Activated T-cell treated with anti-CD3 and anti-CD28 coated beads, Interleukin-2, amount 50 U/mL, for 72 hours (primary cell): ENCODE data around the gene SIPA1L3. TPM values are rescaled to one million over a fixed set of nuclear protein-coding genes. Genes with fewer than 3 reads are reported as not detected.

Source experiments
- ATAC-seq, 2 donors: fragments of 150-1000 bp; cut with Tn5 transposase; replicated peaks in 1 of 2; 2 replicates each; pipeline ENCODE4 v1.10.0; 2021; ENCODE audit warnings: moderate library complexity in 2 of 2, mild to moderate bottlenecking in 1 of 2
- DNase-seq, 2 donors: peaks; one replicate each; pipeline ENCODE4 v3.0.0; 2021 to 2022; ENCODE audit warnings: mixed read lengths in 1 of 2
- H3K27ac Mint-ChIP-seq: one replicate; pipeline ENCODE4 v1.8.0; 2022; ENCODE audit warnings: mild to moderate bottlenecking, moderate library complexity, mixed read lengths
- H3K27me3 Mint-ChIP-seq: one replicate; pipeline ENCODE4 v1.8.0; 2022; ENCODE audit warnings: low read depth, mixed read lengths
- H3K36me3 Mint-ChIP-seq, 2 donors: one replicate each; pipeline ENCODE4 v1.8.0; 2022; ENCODE audit warnings: mixed read lengths in 2 of 2, mild to moderate bottlenecking in 1 of 2; ENCODE audit not compliant: insufficient read depth in 2 of 2
- H3K4me1 Mint-ChIP-seq: one replicate; pipeline ENCODE4 v1.8.0; 2022; ENCODE audit warnings: low read depth, mixed read lengths
- H3K4me3 Mint-ChIP-seq, 2 donors: one replicate each; pipeline ENCODE4 v1.8.0; 2022; ENCODE audit warnings: mild to moderate bottlenecking in 2 of 2, mixed read lengths in 2 of 2, moderate library complexity in 2 of 2
- H3K9me3 Mint-ChIP-seq, 2 donors: one replicate each; pipeline ENCODE4 v1.8.0; 2022; ENCODE audit warnings: mixed read lengths in 2 of 2
- total RNA-seq, 2 donors: library from RNA; stranded (reverse); gene quantifications; one replicate each; pipeline ENCODE4 v1.2.3, GENCODE V29; 2022

Gene SIPA1L3
- total RNA-seq, 2 donors from 2014 or later = 12.8 TPM

DNA sequence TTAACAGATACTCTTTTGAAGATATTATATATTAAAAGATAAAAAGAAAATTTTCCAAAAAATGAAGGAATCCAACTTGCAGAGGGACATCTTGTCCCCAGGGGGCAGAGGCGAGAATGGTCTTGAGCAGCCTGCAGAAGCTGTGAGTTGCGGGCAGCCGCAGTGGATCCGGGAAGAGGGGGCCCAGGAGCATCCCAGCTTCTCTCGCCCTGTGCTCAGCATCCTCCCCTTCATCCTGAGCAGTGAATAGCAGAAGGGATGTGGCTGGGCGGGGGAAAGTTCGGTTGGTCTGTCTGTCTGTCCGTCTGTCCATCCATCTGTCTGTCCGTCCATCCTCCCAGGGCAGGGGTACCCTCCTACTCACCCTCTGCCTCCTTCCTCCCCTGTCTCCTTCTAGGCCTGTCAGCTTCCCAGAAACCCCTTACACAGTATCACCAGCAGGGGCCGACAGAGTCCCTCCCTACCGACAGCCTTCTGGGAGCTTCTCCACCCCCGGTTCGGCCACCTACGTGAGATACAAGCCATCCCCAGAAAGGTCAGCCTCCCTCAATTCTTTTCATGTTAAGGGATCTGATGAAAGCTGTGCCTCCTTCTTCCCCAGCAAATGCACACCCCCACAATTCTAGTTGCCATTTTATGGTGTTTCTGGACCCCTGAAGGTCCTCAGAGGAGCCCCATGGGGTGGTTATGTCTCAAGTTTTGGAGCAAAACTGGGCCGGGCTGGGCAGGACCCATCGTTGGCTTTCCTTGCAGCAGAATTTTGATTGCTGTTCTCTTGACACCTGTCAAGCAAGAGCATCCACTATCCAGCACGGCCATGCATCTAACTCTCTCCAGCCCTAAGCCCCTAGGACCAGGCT lies 235.4 kb downstream of the SIPA1L3 start:
- Mint-ChIP-seq H3K27me3 (no peaks in the 10 kb centered on the region), H3K36me3 (no peaks in the 10 kb centered on the region), H3K4me1 (peaks cover 5% of the 10 kb centered on the region), H3K9me3 (no peaks in the 10 kb centered on the region), H3K4me3 (no peak overlapping the region), H3K27ac (no peak overlapping the region)
- peak; percentile 60 to 71 for ATAC-seq
- peak; percentile 54 to 63 for DNase-seq

DNA sequence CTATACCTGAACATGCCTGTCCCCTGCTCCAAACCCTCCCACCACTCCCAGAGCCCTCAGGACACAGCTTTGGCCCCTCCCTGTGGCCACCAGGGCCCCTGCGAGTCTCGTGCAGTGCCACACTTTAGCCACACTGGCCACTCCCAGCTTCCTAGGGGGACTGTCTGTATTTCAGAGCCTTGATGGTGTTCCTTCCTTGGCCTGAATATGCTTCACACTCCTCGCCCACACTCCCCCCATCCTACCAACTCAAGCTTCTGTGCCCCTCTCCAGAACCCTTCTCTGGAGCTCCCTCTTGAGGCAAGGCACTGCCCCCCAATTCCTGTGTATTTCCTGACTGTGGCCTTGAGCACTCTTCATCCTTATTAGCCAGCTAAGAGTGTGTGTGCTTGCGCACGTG lies 236.8 kb downstream of the SIPA1L3 start:
- H3K36me3 Mint-ChIP-seq = no peaks in the 10 kb centered on the region

DNA sequence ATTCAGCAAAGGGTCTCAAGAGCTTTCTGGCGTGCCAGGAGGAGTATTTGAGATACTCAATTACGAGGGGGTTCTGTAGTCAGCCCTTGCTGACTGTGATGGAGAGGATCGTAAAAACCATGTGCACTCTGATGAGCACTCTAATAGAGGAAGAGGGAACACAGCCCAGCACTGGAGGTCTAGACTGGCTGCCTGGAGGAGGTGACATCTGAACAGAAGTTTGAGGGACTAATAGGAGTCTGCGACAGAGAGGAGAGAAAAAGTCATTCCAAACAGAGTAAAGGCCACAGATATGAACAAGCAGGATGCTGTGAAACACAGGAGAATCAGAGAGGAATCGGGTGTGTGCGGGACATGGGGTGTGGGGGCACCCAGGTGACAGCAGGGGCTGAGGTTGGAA lies 237.7 kb downstream of the SIPA1L3 start:
- H3K4me3 Mint-ChIP-seq = no peak overlapping the region

More for the DNA sequence above, 236.8 kb downstream of the SIPA1L3 start:
- Mint-ChIP-seq H3K4me1 (peaks cover 5% of the 10 kb centered on the region), H3K27me3 (no peaks in the 10 kb centered on the region), H3K9me3 (no peaks in the 10 kb centered on the region), H3K4me3 (no peak overlapping the region), H3K27ac (no peak overlapping the region)
- DNase-seq = no peak
- ATAC-seq = no peak

DNA sequence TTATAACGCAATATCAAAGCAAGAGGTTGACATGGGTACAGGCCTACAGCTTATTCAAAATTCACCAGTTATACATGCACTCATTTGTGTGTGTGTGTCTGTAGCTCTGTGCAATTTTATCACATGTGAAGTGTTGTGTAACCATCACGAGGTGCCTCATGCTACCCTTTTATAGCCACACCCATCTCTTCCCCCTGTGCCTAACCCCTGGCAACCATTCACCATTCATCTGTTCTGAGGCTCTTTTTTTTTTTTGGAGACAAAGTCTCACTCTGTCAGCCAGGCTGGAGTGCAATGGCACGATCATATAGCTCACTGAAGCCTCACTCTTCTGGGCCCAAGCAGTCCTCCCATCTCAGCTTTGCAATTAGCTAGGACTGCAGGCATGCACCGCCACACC lies 238.6 kb downstream of the SIPA1L3 start:
- DNase-seq (no peak), ATAC-seq (no peak)
- no peaks in the 10 kb centered on the region for H3K27me3 Mint-ChIP-seq
- H3K27ac Mint-ChIP-seq = no peak overlapping the region
- no peaks in the 10 kb centered on the region for H3K9me3 Mint-ChIP-seq
- no peaks in the 10 kb centered on the region for H3K36me3 Mint-ChIP-seq
- H3K4me3 Mint-ChIP-seq = no peak overlapping the region
- peaks cover 5% of the 10 kb centered on the region for H3K4me1 Mint-ChIP-seq

More for the DNA sequence above, 237.7 kb downstream of the SIPA1L3 start:
- no peaks in the 10 kb centered on the region for H3K36me3 Mint-ChIP-seq
- H3K9me3 Mint-ChIP-seq = no peaks in the 10 kb centered on the region
- no peak overlapping the region for H3K27ac Mint-ChIP-seq
- peaks cover 5% of the 10 kb centered on the region for H3K4me1 Mint-ChIP-seq
- DNase-seq = no peak
- H3K27me3 Mint-ChIP-seq = no peaks in the 10 kb centered on the region
- no peak for ATAC-seq

DNA sequence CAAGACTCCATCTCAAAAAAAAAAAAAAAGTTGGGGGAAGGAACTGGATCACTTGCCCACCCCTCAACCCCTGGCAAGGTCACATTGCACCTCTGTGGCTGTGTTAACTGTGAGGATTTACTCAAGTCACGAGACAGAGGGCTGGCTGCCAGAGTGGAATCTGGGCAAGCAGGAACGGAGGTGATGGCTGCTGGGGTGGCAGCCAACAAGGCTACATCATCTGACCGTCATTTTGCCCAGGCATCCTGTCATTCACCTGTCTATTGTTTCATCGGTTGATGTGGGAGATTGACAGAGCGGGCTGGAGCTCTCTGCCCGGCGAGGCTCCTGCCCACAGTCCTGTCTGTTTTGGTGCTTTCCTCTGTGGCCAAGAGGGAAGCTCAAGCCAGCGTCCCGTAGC lies 241.3 kb downstream of the SIPA1L3 start:
- peaks cover 5% of the 10 kb centered on the region for H3K4me1 Mint-ChIP-seq
- no peaks in the 10 kb centered on the region for H3K9me3 Mint-ChIP-seq
- no peak overlapping the region for H3K4me3 Mint-ChIP-seq
- ATAC-seq = no peak
- DNase-seq = no peak
- H3K36me3 Mint-ChIP-seq = no peaks in the 10 kb centered on the region
- no peaks in the 10 kb centered on the region for H3K27me3 Mint-ChIP-seq
- H3K27ac Mint-ChIP-seq = no peak overlapping the region

DNA sequence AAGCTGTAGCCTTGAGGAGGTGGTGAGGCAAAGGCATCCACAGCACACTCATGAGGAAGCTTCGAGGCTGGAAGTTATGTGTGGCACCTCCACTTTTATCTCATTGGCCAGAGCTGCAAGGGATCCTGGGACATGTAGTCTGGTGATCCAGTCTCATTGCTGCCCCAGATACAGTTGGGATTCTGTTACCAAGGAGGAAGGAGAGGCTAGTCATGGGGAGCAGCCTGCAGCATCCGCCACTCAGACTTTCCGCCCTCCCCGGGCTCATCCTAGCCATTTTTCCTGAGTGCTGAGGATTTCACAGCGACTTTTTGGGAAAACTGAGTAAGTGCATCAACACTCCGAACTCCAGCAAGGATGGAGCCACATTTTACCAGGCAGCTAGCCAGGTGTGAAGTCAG lies 242.7 kb downstream of the SIPA1L3 start:
- Mint-ChIP-seq H3K36me3 (no peaks in the 10 kb centered on the region), H3K9me3 (no peaks in the 10 kb centered on the region), H3K4me3 (no peak overlapping the region), H3K4me1 (no peaks in the 10 kb centered on the region), H3K27ac (no peak overlapping the region), H3K27me3 (no peaks in the 10 kb centered on the region)
- ATAC-seq (no peak), DNase-seq (no peak)

DNA sequence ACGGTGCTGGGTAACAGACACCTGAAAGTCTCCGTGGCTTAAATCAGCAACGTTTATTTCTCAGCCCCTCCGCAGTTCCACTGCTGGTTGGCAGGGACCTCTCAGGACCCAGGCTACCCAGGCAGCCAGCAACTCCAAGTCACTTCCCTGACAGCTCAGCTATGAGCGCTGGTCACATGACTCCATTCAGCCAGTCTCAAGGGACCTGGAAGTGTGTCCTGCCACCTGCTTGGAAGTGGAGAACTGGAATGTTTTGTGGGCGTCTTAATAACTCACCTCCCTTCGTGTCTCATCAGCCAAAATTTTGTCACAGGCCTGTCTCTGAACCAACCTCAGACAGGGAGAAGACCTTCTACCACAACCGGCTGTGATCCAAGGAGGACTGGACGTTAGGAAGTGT lies 244.2 kb downstream of the SIPA1L3 start:
- H3K9me3 Mint-ChIP-seq = no peaks in the 10 kb centered on the region
- ATAC-seq (no peak), DNase-seq (no peak)
- H3K36me3 Mint-ChIP-seq = no peaks in the 10 kb centered on the region
- H3K27ac Mint-ChIP-seq = no peak overlapping the region
- H3K27me3 Mint-ChIP-seq = no peaks in the 10 kb centered on the region
- no peak overlapping the region for H3K4me3 Mint-ChIP-seq
- no peaks in the 10 kb centered on the region for H3K4me1 Mint-ChIP-seq

DNA sequence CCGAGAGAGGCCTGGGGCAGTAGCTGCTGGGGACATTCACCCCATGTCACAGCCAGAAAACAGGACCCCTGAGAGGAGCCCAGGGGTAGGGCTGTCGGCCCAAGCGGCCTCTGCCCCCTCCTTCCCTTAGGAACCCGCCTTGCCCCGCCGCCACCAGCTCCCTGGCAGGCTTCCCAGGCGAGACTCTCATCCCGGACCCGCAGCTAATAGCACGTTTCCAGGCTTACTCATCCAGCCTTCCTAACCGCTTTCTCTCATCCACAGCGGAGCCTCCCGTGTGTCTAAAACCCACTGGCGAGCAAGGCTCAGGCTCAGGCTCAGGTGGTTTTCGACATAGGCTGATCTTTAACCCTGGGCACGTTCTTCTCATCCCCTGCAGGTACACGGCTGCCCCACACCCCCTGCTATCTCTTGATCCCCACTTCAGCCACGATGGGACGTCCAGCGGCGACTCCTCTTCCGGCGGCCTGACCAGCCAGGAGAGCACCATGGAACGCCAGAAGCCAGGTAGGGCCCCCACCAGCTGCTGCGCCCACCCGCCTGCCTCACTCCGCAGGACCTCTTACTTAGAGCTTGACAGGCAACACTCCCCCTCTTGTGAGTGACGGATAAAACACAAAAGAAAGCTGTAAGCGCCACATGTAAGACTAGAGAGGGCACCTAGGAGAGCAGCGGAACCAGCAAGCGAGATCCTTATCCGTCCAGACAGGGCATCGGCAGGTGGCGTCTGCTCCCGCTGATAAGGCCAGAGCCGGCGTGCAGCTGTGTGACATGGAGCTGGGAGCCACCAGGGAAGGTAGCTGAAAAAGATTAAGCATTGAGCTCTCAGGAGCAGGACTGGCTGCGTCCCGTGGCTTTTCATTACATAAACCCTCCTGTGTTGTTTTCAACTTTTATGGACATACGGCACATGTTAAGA lies 245.7 kb downstream of the SIPA1L3 start:
- DNase-seq = no peak
- Mint-ChIP-seq H3K27ac (no peak overlapping the region), H3K27me3 (no peaks in the 10 kb centered on the region), H3K36me3 (no peaks in the 10 kb centered on the region), H3K4me1 (no peaks in the 10 kb centered on the region), H3K9me3 (no peaks in the 10 kb centered on the region), H3K4me3 (no peak overlapping the region)
- no peak for ATAC-seq

DNA sequence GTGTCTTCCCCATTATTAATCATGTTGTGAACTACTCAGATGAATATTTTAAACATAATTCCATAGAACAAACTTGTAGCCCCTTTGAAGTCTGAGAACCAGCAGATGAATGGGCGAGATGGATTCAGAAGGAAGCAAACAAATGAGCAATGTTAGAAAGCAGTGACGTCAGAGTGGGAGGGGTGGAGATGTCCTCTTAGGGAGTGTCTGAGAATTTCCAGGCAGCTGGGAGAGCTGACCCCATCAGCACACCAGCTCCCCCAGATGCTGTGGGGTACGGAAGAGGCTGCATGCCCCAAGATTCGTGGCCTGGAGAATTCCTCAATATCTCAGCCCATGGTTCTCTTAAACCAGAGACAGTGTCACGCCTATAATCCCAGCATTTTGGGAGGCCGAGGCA lies 248.4 kb downstream of the SIPA1L3 start:
- DNase-seq (no peak), ATAC-seq (no peak)
- H3K36me3 Mint-ChIP-seq = no peaks in the 10 kb centered on the region
- no peaks in the 10 kb centered on the region for H3K9me3 Mint-ChIP-seq
- no peak overlapping the region for H3K27ac Mint-ChIP-seq
- H3K4me1 Mint-ChIP-seq = no peaks in the 10 kb centered on the region
- H3K4me3 Mint-ChIP-seq = no peak overlapping the region
- no peaks in the 10 kb centered on the region for H3K27me3 Mint-ChIP-seq

DNA sequence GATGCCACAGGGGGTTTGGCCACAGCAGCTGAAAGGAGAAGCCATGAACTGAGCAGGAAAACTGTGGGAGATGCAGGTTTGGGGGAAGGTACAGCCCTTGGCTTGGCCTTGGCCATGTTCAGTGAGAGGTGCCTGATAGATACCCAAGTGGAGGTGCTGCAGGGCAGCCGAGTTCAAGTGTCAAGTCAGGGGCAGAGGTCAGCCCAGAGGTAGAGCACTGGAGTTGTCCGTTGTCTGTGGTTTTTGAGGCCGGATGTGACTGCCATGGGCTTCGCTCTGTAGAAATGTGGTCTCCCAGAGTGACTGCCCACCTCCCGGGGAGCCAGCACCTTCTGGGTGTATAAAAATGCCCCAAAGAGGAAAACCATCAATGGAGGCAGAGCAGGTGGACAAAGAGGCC lies 251.7 kb downstream of the SIPA1L3 start:
- ATAC-seq = no peak
- no peak overlapping the region for H3K4me3 Mint-ChIP-seq
- H3K9me3 Mint-ChIP-seq = peaks cover 0 to 2% of the 10 kb centered on the region in 2 donors
- no peak overlapping the region for H3K27ac Mint-ChIP-seq
- no peaks in the 10 kb centered on the region for H3K27me3 Mint-ChIP-seq
- no peak for DNase-seq
- H3K4me1 Mint-ChIP-seq = no peaks in the 10 kb centered on the region
- peaks cover 8 to 12% of the 10 kb centered on the region in 2 donors for H3K36me3 Mint-ChIP-seq

DNA sequence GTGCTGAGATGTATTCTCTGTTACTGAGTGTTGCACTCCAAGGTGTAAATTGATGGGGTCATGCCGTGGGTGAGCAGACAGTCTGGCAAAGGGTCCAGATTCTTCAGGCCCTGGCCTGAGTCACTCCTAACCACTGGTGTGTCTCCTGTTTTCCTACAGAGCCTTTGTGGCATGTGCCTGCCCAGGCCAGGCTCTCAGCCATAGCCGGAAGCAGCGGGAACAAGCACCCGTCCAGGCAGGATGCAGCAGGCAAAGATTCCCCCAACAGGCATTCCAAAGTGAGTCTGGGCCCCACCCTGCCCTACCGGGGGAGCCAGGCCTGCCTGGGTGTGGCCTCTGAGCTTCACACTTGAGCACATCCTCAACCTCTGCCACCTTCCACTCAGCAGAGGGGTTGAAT lies 255.1 kb downstream of the SIPA1L3 start:
- H3K27me3 Mint-ChIP-seq = no peaks in the 10 kb centered on the region
- no peak overlapping the region for H3K4me3 Mint-ChIP-seq
- ATAC-seq (no peak), DNase-seq (no peak)
- H3K27ac Mint-ChIP-seq = no peak overlapping the region
- peaks cover 8 to 14% of the 10 kb centered on the region in 2 donors for H3K36me3 Mint-ChIP-seq
- no peaks in the 10 kb centered on the region for H3K4me1 Mint-ChIP-seq
- peaks cover 0 to 2% of the 10 kb centered on the region in 2 donors for H3K9me3 Mint-ChIP-seq

DNA sequence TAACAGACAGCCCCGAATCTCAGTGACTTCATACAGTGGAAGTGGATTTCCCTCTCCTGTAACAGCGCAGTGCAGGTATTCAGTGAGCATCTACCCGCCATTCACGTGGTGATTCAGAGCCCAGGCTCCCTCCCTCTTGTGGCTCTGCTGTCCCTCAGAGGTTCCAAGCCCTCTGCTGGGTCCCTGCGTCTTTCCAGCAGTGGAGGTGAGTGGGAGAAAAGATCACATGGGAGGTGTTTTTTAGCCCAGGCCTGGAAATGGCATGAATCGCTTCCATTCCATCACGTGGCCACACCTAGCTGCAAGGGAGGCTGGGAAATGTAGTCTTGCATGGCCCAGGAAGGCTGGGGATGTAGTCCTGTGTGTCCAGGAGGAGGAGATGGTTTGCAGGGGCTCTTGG lies 255.6 kb downstream of the SIPA1L3 start:
- H3K4me3 Mint-ChIP-seq = no peak overlapping the region
- H3K36me3 Mint-ChIP-seq = peaks cover 8 to 14% of the 10 kb centered on the region in 2 donors
- H3K27ac Mint-ChIP-seq = no peak overlapping the region
- no peak for ATAC-seq
- H3K9me3 Mint-ChIP-seq = peaks cover 0 to 2% of the 10 kb centered on the region in 2 donors
- H3K27me3 Mint-ChIP-seq = no peaks in the 10 kb centered on the region
- no peaks in the 10 kb centered on the region for H3K4me1 Mint-ChIP-seq
- no peak for DNase-seq
